Thyroid gland (tissue), 4 donors: ENCODE measurements around the gene NEU3.

Source experiments
- POLR2A ChIP-seq, 2 donors: fragments of 450-650 bp; IDR thresholded peaks; one replicate each; pipeline ENCODE4 v1.6.1; 2017; ENCODE audit warnings: antibody characterized with exemption in 2 of 2, mild to moderate bottlenecking in 2 of 2, moderate library complexity in 1 of 2
- TF ChIP-seq, protein P1 (sequence below), 6 experiments: fragments of 200-600 bp in 3 of 6; fragments of 450-650 bp in 3 of 6; sonication (generic) in 3 of 6; IDR thresholded peaks; one replicate each; pipeline ENCODE4 v1.5.1; 2016 to 2019; ENCODE audit warnings: antibody characterized with exemption in 6 of 6, mild to moderate bottlenecking in 2 of 6, inconsistent platforms in 1 of 6, moderate library complexity in 1 of 6

DNA sequence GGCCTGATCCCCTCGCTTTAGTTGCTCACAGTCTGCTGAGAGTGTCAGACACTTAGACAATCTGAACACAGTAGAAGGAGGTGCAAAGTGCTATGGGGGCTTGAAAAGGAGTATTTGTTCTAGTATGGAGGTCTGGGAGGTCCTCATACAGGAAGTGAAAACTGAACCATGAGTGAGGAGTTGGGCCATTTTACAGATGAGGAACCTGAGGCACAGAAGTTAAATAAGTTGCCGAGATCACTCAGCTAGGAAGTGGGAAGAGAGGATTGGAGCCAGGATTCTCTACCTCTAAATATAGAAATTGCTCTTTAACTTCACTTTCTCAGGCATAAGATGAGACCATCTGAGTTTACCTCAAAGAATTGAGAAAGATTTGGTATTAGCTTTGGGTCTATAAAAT, 4.0 kb upstream of the NEU3 start:
- TF ChIP-seq, protein P1, sequence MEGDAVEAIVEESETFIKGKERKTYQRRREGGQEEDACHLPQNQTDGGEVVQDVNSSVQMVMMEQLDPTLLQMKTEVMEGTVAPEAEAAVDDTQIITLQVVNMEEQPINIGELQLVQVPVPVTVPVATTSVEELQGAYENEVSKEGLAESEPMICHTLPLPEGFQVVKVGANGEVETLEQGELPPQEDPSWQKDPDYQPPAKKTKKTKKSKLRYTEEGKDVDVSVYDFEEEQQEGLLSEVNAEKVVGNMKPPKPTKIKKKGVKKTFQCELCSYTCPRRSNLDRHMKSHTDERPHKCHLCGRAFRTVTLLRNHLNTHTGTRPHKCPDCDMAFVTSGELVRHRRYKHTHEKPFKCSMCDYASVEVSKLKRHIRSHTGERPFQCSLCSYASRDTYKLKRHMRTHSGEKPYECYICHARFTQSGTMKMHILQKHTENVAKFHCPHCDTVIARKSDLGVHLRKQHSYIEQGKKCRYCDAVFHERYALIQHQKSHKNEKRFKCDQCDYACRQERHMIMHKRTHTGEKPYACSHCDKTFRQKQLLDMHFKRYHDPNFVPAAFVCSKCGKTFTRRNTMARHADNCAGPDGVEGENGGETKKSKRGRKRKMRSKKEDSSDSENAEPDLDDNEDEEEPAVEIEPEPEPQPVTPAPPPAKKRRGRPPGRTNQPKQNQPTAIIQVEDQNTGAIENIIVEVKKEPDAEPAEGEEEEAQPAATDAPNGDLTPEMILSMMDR (IDR thresholded peaks at IDR 0.05) = no peak
- TF ChIP-seq POLR2A (IDR thresholded peaks at IDR 0.05) = no peak
